HepG2 (cell line): ENCODE measurements around the gene ERC1. TPM values are rescaled to one million over a fixed set of nuclear protein-coding genes. Genes with fewer than 3 reads are reported as not detected.

Experiments
- ATM ChIP-seq: fragments of 450-650 bp; IDR thresholded peaks from 2 replicates; pipeline ENCODE4 v1.7.1; 2017; ENCODE audit warnings: mild to moderate bottlenecking, borderline replicate concordance
- ERF ChIP-seq: IDR thresholded peaks from 2 replicates; pipeline ENCODE4 v1.6.1; 2018; ENCODE audit warnings: missing biosample characterization, missing genetic modification reagents
- FOXO1 ChIP-seq: sonication (generic); formaldehyde crosslinking; IDR thresholded peaks from 2 replicates; pipeline ENCODE4 v1.4.0; 2020; ENCODE audit warnings: missing genetic modification reagents
- KDM6A ChIP-seq: IDR thresholded peaks from 2 replicates; pipeline ENCODE4 v1.6.1; 2016; ENCODE audit warnings: low read depth
- KLF13 ChIP-seq: sonication (generic); formaldehyde crosslinking; IDR thresholded peaks from 2 replicates; pipeline ENCODE4 v1.4.0; 2020; ENCODE audit warnings: mild to moderate bottlenecking, missing genetic modification reagents
- KLF16 ChIP-seq, 2 experiments: sonication (generic) in 1 of 2; formaldehyde crosslinking in 1 of 2; IDR thresholded peaks; 2 replicates each; pipeline versions ENCODE4 v1.6.1 to v1.8.0; 2016 to 2023; ENCODE audit warnings: missing genetic modification reagents in 2 of 2, missing compliant biosample characterization in 1 of 2
- MLLT10 ChIP-seq: sonication (generic); formaldehyde crosslinking; IDR thresholded peaks from 2 replicates; pipeline ENCODE4 v1.4.0; 2020; ENCODE audit warnings: missing genetic modification reagents
- NFRKB ChIP-seq: fragments of 450-650 bp; IDR thresholded peaks from 2 replicates; pipeline ENCODE4 v1.6.1; 2017
- RCOR2 ChIP-seq: IDR thresholded peaks from 2 replicates; pipeline ENCODE4 v1.6.1; 2016; ENCODE audit warnings: missing biosample characterization, missing genetic modification reagents
- SALL1 ChIP-seq: sonication (generic); formaldehyde crosslinking; IDR thresholded peaks from 2 replicates; pipeline ENCODE4 v1.8.0; 2022; ENCODE audit warnings: mild to moderate bottlenecking, missing genetic modification reagents
- SCMH1 ChIP-seq: sonication (generic); formaldehyde crosslinking; IDR thresholded peaks from 2 replicates; pipeline ENCODE4 v1.9.0; 2021; ENCODE audit warnings: missing genetic modification reagents, mild to moderate bottlenecking, borderline replicate concordance
- TOPORS ChIP-seq: sonication (generic); formaldehyde crosslinking; IDR thresholded peaks from 2 replicates; pipeline ENCODE4 v1.8.0; 2023; ENCODE audit warnings: mild to moderate bottlenecking, missing genetic modification reagents
- YEATS2 ChIP-seq: sonication (generic); formaldehyde crosslinking; IDR thresholded peaks from 2 replicates; pipeline ENCODE4 v1.4.0; 2020; ENCODE audit warnings: missing genetic modification reagents, borderline replicate concordance
- ZEB1 ChIP-seq: IDR thresholded peaks from 2 replicates; pipeline ENCODE4 v1.6.1; 2012; ENCODE audit warnings: mild to moderate bottlenecking, low read depth, inconsistent platforms; ENCODE audit not compliant: insufficient replicate concordance
- ZNF124 ChIP-seq: sonication (generic); formaldehyde crosslinking; IDR thresholded peaks from 2 replicates; pipeline ENCODE4 v1.4.0; 2020; ENCODE audit warnings: missing genetic modification reagents
- ZNF264 ChIP-seq: sonication (generic); formaldehyde crosslinking; IDR thresholded peaks from 2 replicates; pipeline ENCODE4 v1.4.0; 2020; ENCODE audit warnings: missing genetic modification reagents
- ZNF549 ChIP-seq: sonication (generic); formaldehyde crosslinking; IDR thresholded peaks from 2 replicates; pipeline ENCODE4 v1.5.0; 2020; ENCODE audit warnings: missing genetic modification reagents
- ZNF703 ChIP-seq: sonication (generic); formaldehyde crosslinking; IDR thresholded peaks from 2 replicates; pipeline ENCODE4 v1.5.1; 2020; ENCODE audit warnings: missing genetic modification reagents, mild to moderate bottlenecking, moderate library complexity, borderline replicate concordance
- ZNF788 ChIP-seq: sonication (generic); formaldehyde crosslinking; IDR thresholded peaks from 2 replicates; pipeline ENCODE4 v1.5.0; 2020; ENCODE audit warnings: mild to moderate bottlenecking, missing genetic modification reagents, borderline replicate concordance
- ZNF83 ChIP-seq: sonication (generic); formaldehyde crosslinking; IDR thresholded peaks from 2 replicates; pipeline ENCODE4 v1.4.0; 2020; ENCODE audit warnings: missing genetic modification reagents, mild to moderate bottlenecking, borderline replicate concordance
- polyA plus RNA-seq, 8 experiments: library from polyadenylated mRNA; depleted of rRNA in 3 of 8; stranded (reverse) in 7 of 8; unstranded in 1 of 8; fragments of >200 nt; fragmentation: Illumina TruSeq in 4 of 8; extraction: Trizol in 4 of 8; gene quantifications; 2 replicates each; pipeline versions ENCODE4 v1.2.1 to v1.2.3, GENCODE V29; 2011 to 2016; ENCODE audit warnings: low read depth in 4 of 8, missing spikeins in 1 of 8, mixed read lengths in 1 of 8; ENCODE audit not compliant: insufficient read depth in 1 of 8
- total RNA-seq, 5 experiments: library from RNA; depleted of rRNA; stranded (reverse); fragments of >200 nt; fragmentation: Illumina TruSeq; extraction: Trizol; gene quantifications; 2 replicates each; pipeline ENCODE4 v1.2.3, GENCODE V29; 2016; ENCODE audit warnings: low read depth in 1 of 5
- TF ChIP-seq, protein P1 (sequence below): conservative IDR thresholded peaks from 2 replicates; pipeline ENCODE4 v1.6.1; 2018; ENCODE audit warnings: missing genetic modification reagents
- TF ChIP-seq, protein P2 (sequence below): IDR thresholded peaks from 2 replicates; pipeline ENCODE4 v1.6.1; 2016; ENCODE audit warnings: missing compliant biosample characterization, missing genetic modification reagents, borderline replicate concordance
- TF ChIP-seq, protein P3 (sequence below): sonication (generic); formaldehyde crosslinking; IDR thresholded peaks from 2 replicates; pipeline ENCODE4 v1.4.0; 2020; ENCODE audit warnings: mild to moderate bottlenecking, low read depth, missing genetic modification reagents
- TF ChIP-seq, protein P4 (sequence below): sonication (generic); formaldehyde crosslinking; IDR thresholded peaks from 2 replicates; pipeline ENCODE4 v1.4.0; 2020; ENCODE audit warnings: missing genetic modification reagents, mild to moderate bottlenecking, borderline replicate concordance

ERC1 gene
- total and polyA plus RNA-seq, 2 of the 13 experiments (the other 11 are each of a cell fraction or from before 2014, with no cell fraction given): 6.1 to 12.4 TPM

DNA sequence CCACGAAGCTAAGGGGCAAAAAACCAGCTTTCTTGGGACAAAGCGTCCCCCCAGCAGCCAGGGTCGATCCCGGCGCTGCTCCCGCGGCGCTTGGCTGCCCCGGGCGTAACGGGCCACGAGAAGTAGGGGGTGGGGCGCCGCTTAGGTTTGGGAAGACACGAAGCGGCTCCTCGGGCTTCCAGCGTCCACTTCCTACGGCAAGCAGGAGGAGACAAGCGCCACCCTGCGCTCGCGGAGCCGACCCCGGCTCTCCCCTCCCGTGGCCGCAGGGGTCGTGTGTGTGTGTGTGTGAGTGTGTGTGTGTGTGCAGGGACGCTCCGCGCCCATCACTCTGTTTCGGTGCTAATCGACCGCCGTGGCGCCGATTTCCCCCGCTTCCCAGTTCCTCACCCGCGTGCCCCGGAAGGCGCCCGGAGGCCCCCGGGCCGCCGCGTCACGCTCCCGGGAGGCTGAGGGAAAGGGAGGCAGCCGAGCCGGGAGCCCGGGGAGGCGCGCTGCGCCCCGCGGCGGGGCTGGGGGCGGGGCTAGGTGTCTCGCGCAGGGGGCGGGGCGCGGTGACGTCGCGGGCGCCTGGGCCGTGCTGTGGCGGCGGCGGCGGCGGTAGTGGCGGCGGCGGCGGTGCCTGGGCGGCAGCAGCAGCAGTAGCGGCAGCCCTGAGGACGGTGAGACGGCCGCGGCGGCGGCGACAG is at the start of gene ERC1 (continued):
- 0 out of 2 replicates have a peak, but pooled peaks have one; percentile 32 for TF ChIP-seq ZNF124 (CRISPR knock-in tag)
- no peak for TF ChIP-seq FOXO1 (CRISPR knock-in tag)
- no peak; the same call in 1 of the 2 replicates for TF ChIP-seq ZNF264 (CRISPR knock-in tag)
- peak; percentile 71; the same call in 1 of the 2 replicates for TF ChIP-seq ZNF83
- TF ChIP-seq NFRKB: no peak
- TF ChIP-seq, protein P1, sequence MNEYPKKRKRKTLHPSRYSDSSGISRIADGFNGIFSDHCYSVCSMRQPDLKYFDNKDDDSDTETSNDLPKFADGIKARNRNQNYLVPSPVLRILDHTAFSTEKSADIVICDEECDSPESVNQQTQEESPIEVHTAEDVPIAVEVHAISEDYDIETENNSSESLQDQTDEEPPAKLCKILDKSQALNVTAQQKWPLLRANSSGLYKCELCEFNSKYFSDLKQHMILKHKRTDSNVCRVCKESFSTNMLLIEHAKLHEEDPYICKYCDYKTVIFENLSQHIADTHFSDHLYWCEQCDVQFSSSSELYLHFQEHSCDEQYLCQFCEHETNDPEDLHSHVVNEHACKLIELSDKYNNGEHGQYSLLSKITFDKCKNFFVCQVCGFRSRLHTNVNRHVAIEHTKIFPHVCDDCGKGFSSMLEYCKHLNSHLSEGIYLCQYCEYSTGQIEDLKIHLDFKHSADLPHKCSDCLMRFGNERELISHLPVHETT (CRISPR knock-in tag): peak; percentile 89
- peak; percentile 88 for TF ChIP-seq ERF (CRISPR knock-in tag)
- TF ChIP-seq, protein P2, sequence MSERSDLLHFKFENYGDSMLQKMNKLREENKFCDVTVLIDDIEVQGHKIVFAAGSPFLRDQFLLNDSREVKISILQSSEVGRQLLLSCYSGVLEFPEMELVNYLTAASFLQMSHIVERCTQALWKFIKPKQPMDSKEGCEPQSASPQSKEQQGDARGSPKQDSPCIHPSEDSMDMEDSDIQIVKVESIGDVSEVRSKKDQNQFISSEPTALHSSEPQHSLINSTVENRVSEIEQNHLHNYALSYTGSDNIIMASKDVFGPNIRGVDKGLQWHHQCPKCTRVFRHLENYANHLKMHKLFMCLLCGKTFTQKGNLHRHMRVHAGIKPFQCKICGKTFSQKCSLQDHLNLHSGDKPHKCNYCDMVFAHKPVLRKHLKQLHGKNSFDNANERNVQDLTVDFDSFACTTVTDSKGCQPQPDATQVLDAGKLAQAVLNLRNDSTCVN: no peak
- no peak for TF ChIP-seq KDM6A (CRISPR knock-in tag)
- TF ChIP-seq ZEB1: no peak
- TF ChIP-seq ATM: no peak
- no peak; the same call in 1 of the 2 replicates for TF ChIP-seq ZNF788 (CRISPR knock-in tag)
- TF ChIP-seq, protein P3, sequence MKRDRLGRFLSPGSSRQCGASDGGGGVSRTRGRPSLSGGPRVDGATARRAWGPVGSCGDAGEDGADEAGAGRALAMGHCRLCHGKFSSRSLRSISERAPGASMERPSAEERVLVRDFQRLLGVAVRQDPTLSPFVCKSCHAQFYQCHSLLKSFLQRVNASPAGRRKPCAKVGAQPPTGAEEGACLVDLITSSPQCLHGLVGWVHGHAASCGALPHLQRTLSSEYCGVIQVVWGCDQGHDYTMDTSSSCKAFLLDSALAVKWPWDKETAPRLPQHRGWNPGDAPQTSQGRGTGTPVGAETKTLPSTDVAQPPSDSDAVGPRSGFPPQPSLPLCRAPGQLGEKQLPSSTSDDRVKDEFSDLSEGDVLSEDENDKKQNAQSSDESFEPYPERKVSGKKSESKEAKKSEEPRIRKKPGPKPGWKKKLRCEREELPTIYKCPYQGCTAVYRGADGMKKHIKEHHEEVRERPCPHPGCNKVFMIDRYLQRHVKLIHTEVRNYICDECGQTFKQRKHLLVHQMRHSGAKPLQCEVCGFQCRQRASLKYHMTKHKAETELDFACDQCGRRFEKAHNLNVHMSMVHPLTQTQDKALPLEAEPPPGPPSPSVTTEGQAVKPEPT: no peak
- peak; percentile 69; the same call in 1 of the 2 replicates for TF ChIP-seq YEATS2 (CRISPR knock-in tag)
- no peak; the same call in 1 of the 2 replicates for TF ChIP-seq KLF13 (CRISPR knock-in tag)
- TF ChIP-seq, protein P4, sequence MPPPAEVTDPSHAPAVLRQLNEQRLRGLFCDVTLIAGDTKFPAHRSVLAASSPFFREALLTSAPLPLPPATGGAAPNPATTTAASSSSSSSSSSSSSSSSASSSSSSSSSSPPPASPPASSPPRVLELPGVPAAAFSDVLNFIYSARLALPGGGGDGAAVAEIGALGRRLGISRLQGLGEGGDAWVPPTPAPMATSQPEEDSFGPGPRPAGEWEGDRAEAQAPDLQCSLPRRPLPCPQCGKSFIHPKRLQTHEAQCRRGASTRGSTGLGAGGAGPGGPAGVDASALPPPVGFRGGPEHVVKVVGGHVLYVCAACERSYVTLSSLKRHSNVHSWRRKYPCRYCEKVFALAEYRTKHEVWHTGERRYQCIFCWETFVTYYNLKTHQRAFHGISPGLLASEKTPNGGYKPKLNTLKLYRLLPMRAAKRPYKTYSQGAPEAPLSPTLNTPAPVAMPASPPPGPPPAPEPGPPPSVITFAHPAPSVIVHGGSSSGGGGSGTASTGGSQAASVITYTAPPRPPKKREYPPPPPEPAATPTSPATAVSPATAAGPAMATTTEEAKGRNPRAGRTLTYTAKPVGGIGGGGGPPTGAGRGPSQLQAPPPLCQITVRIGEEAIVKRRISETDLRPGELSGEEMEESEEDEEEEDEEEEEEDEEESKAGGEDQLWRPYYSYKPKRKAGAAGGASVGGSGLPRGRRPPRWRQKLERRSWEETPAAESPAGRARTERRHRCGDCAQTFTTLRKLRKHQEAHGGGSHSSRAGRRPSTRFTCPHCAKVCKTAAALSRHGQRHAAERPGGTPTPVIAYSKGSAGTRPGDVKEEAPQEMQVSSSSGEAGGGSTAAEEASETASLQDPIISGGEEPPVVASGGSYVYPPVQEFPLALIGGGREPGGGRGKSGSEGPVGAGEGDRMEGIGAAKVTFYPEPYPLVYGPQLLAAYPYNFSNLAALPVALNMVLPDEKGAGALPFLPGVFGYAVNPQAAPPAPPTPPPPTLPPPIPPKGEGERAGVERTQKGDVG: peak; percentile 92; the same call in 1 of the 2 replicates
- TF ChIP-seq MLLT10 (CRISPR knock-in tag): no peak
- TF ChIP-seq RCOR2 (CRISPR knock-in tag): no peak
- peak; percentile 86 for TF ChIP-seq SALL1 (CRISPR knock-in tag)
- peak in 1 of 2 experiments; percentile 52; a peak in 1 of 4 replicates for TF ChIP-seq KLF16 (CRISPR knock-in tag; IDR thresholded peaks at IDR 0.05)
- TF ChIP-seq ZNF703 (CRISPR knock-in tag): no peak; the same call in 1 of the 2 replicates
- TF ChIP-seq TOPORS: no peak
- no peak for TF ChIP-seq ZNF549 (CRISPR knock-in tag)
- no peak for TF ChIP-seq SCMH1 (CRISPR knock-in tag)
